Uterus (tissue), 2 donors: Measurements from ENCODE around the gene FAM25G.

ENCODE experiments used
- CTCF ChIP-seq, 4 experiments: fragments of 200-600 bp in 2 of 4; fragments of 450-650 bp in 2 of 4; sonication (generic) in 2 of 4; IDR thresholded peaks; one replicate each; pipeline ENCODE4 v1.5.1; 2016 to 2019; ENCODE audit warnings: antibody characterized with exemption in 4 of 4, mild to moderate bottlenecking in 2 of 4, moderate library complexity in 1 of 4
- POLR2A ChIP-seq, 2 donors: fragments of 450-650 bp; IDR thresholded peaks; one replicate each; pipeline ENCODE4 v1.6.1; 2016; ENCODE audit warnings: antibody characterized with exemption in 2 of 2, mild to moderate bottlenecking in 1 of 2, moderate library complexity in 1 of 2

GRCh38 chr10:47442351-47442750 is 49.1 kb downstream of the FAM25G start:
- no peak for TF ChIP-seq CTCF (IDR thresholded peaks at IDR 0.05)
- TF ChIP-seq POLR2A (IDR thresholded peaks at IDR 0.05), result no peak
